ENCODE results near the gene MYO9A. TPM values are rescaled to one million over a fixed set of nuclear protein-coding genes. Genes with fewer than 3 reads are reported as not detected.

Gene MYO9A
- total RNA-seq, 1 experiment from 2014 or later: 21.4 TPM

GRCh38 chr15:71800190-71800589 is 317.8 kb downstream of the MYO9A start:
- H3K27me3 Mint-ChIP-seq (ENCODE audit: low read depth): no peaks in the 10 kb centered on the region; the same call in none of the 2 replicates
- Histone ChIP-seq H2BK15ac (ENCODE audit: low read depth, low read length) (no peak overlapping the region), H4K8ac (replicated peaks; ENCODE audit: insufficient read length, low read depth, low read length) (no peak overlapping the region), H2BK5ac (ENCODE audit: insufficient read length, low read length) (no peak overlapping the region), H4K5ac (ENCODE audit: insufficient read length, low read depth, low read length) (no peak overlapping the region), H3K79me1 (ENCODE audit: insufficient read depth, low read depth, low read length, poor library complexity, severe bottlenecking) (no peaks in the 10 kb centered on the region), H2BK120ac (ENCODE audit: low read depth, low read length, poor library complexity, severe bottlenecking) (no peak overlapping the region), H4K91ac (ENCODE audit: insufficient read length, low read depth, low read length) (no peak overlapping the region), H3K23ac (ENCODE audit: insufficient read length, low read depth, low read length) (no peak overlapping the region), H2BK20ac (ENCODE audit: low read depth, low read length, poor library complexity, severe bottlenecking) (no peak overlapping the region), H3K4me2 (ENCODE audit: insufficient read depth, insufficient read length, low read length) (no peak overlapping the region), H3K27ac (ENCODE audit: insufficient read length, low read depth, low read length) (no peak overlapping the region), H2AFZ (ENCODE audit: low read length) (no peak overlapping the region), H3K4ac (ENCODE audit: low read depth, low read length) (no peak overlapping the region), H3K79me2 (ENCODE audit: insufficient read depth, low read length) (no peaks in the 10 kb centered on the region), H3K9ac (ENCODE audit: extremely low read depth, insufficient read length, low read length) (no peak overlapping the region), H3K4me1 (ENCODE audit: insufficient read depth, low read length) (no peaks in the 10 kb centered on the region; the same call in 1 of the 2 replicates), H2AK5ac (ENCODE audit: insufficient read length, low read length) (no peak overlapping the region), H3K56ac (ENCODE audit: insufficient read length, low read depth, low read length) (no peak overlapping the region), H2BK12ac (ENCODE audit: insufficient read length, low read depth, low read length) (no peak overlapping the region), H3K18ac (ENCODE audit: insufficient read length, low read depth, low read length) (no peak overlapping the region), H3K9me3 (ENCODE audit: control insufficient read depth, low read depth, low read length) (no peaks in the 10 kb centered on the region), H3K14ac (ENCODE audit: insufficient read depth, low read length) (no peak overlapping the region), H4K20me1 (ENCODE audit: control insufficient read depth, insufficient read depth, insufficient read length) (no peaks in the 10 kb centered on the region), H3K23me2 (ENCODE audit: insufficient read length, low read depth, low read length, poor library complexity, severe bottlenecking) (no peaks in the 10 kb centered on the region), H3K27me3 (ENCODE audit: insufficient read depth, low read length) (no peaks in the 10 kb centered on the region), H3T11ph (ENCODE audit: low read length) (no peak overlapping the region)
- no peak overlapping the region for H3K4me3 Mint-ChIP-seq
- no peak for DNase-seq
- WGBS (ENCODE audit: extremely low coverage, insufficient read length, low lambda C conversion rate): no CpG with 5 or more reads among the region's 3 CpGs
- peak overlapping the region in 1 of 3 experiments; percentile 24; a peak in 2 of 7 replicates for H3K27ac Mint-ChIP-seq
- peaks cover 13 to 23% of the 10 kb centered on the region in 2 experiments for H3K4me1 Mint-ChIP-seq
- no peak for TF ChIP-seq CTCF (conservative IDR thresholded peaks at IDR 0.05)
- H3K9me3 Mint-ChIP-seq: peaks cover 2 to 11% of the 10 kb centered on the region in 2 experiments; a peak in 4 of 5 replicates
- peaks cover 4 to 11% (median 6%) of the 10 kb centered on the region in 3 experiments; a peak in 4 of 7 replicates for H3K36me3 Mint-ChIP-seq (ENCODE audit: insufficient read depth in 1 of 3, low read depth in 3 of 3)
